Mucosa of stomach (tissue), 1 donor: Measurements from ENCODE around the gene FOXC2.

Experiments used
- H3K27me3 ChIP-seq: one replicate; pipeline ENCODE4 v1.7.0; 2013; ENCODE audit warnings: mild to moderate bottlenecking, low read length; ENCODE audit not compliant: control insufficient read depth, insufficient read depth
- H3K36me3 ChIP-seq: one replicate; pipeline ENCODE4 v1.7.0; 2013; ENCODE audit warnings: low read length; ENCODE audit not compliant: control insufficient read depth, insufficient read depth
- H3K4me1 ChIP-seq: one replicate; pipeline ENCODE4 v1.7.0; 2013; ENCODE audit warnings: mild to moderate bottlenecking, low read length; ENCODE audit not compliant: control insufficient read depth, insufficient read depth
- H3K4me3 ChIP-seq: one replicate; pipeline ENCODE4 v1.7.0; 2013; ENCODE audit warnings: low read length
- H3K9ac ChIP-seq: one replicate; pipeline ENCODE4 v1.7.0; 2013; ENCODE audit warnings: mild to moderate bottlenecking, low read length, moderate library complexity
- H3K9me3 ChIP-seq: one replicate; pipeline ENCODE4 v1.7.0; 2013; ENCODE audit warnings: mild to moderate bottlenecking, low read length, moderate library complexity; ENCODE audit not compliant: control insufficient read depth
- donor health status: Pancreatic carcinoma.

FOXC2 gene

DNA sequence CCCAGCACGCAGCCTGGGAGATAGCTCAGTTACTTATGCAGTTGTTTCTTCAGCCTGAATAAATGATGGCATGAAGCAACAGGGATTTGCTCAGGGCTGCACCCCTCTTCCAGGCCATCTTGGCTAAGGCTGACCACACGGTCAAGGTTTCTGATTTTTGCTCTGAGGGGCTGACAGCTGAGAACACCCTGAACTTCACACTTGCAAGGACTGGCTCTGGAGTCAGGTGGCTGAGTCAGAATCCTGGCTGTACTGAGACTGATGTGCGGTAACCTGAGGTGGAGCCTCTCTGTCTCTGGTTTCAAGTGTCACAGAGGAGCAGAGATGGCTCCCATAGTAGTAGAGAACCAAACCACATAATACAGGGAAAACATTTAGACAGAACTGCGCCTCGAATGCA, 16.3 kb upstream of the FOXC2 start:
- no peak overlapping the region for H3K4me3 ChIP-seq
- H3K9me3 ChIP-seq, result no peaks in the 10 kb centered on the region
- peaks cover under 1% of the 10 kb centered on the region for H3K4me1 ChIP-seq
- no peaks in the 10 kb centered on the region for H3K27me3 ChIP-seq
- no peak overlapping the region for H3K9ac ChIP-seq
- H3K36me3 ChIP-seq, result no peaks in the 10 kb centered on the region

DNA sequence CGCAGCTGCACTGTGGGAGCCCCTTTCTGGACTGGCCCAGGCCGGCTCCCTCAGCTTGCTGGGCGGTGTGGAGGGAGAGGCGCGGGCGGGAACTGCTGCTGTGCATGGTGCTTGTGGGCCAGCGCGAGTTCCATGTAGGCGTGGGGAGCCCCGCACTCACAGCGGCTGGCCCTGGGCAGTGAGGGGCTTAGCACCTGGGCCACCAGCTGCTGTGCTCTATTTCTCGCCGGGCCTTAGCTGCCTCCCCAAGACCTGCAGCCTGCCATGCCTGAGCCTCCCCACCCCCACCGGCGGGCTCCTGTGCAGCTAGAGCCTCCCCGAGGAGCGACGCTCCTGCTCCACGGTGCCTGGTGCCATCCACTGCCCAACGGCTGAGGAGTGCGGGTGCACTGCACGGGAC, 13.3 kb upstream of the FOXC2 start:
- Histone ChIP-seq H3K27me3 (no peaks in the 10 kb centered on the region), H3K9me3 (no peaks in the 10 kb centered on the region), H3K36me3 (no peaks in the 10 kb centered on the region), H3K9ac (no peak overlapping the region), H3K4me1 (peaks cover 4% of the 10 kb centered on the region), H3K4me3 (no peak overlapping the region)

DNA sequence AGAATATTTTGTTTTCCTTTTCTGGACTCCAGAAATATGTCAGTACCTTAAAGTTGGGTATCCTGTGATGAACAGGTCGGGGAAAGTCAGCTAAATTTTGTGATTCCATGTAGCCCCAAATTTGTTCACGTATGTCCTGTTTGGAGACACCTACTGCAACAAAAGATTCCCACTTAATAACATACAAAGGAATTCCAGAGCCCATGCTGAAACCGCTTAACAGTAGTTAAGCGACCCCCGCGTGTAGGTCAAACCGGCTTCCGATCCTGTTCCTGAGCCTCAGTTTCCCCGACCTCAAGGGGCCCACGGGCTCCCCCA, 12.1 kb upstream of the FOXC2 start:
- no peaks in the 10 kb centered on the region for H3K27me3 ChIP-seq
- peak overlapping the region; percentile 98 for H3K9ac ChIP-seq
- H3K4me1 ChIP-seq, result peaks cover 4% of the 10 kb centered on the region
- H3K4me3 ChIP-seq, result peak overlapping the region; percentile 82
- no peaks in the 10 kb centered on the region for H3K36me3 ChIP-seq
- no peaks in the 10 kb centered on the region for H3K9me3 ChIP-seq

DNA sequence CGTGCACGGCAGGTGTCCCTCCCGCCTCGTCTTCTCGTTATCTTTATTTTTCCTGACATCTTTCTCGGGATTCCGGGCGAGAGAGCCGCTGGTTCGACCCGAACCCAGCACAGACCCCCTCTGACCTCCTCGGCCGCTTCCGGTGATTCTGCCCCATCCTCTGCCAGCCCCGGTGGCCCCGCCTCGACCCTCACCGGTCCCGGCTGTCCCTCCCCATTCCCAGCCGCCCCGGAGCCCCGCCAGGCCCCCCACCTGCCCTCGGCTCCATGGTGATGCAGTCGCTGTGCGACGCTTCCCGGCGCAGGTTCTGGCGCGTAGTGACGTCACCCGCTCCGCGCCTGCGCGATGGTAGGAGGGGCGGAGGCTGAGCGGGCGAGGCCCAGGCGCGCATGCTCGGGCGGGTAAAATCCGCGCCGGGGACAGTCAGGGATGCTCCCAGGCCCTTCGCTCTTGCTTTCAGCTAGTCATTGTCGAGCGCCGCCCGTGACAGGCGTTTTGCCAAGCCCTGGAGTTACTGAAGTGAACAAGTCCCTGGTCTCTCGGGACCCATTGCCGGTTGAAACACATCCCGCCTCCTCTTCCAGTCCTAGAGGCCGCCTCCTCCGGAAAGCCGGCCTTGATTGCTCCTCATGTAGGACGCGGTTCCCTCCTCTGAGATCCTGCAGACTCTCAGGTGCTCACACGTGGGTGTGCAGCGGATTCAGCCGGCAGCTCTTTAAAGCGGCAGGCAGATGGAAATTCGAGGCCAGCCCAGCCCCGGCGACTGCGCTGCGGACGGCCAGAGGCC, 11.5 kb upstream of the FOXC2 start, which contains the start of gene MTHFSD:
Gene MTHFSD, minus strand, starts transcription at position 319 of the 787 bp plus-strand sequence. Its CDS starts 51 bp downstream, at position 268.
- Histone ChIP-seq H3K9ac (peak within 1 kb of the TSS; percentile 98), H3K9me3 (no peaks in the 10 kb centered on the region), H3K36me3 (no peaks in the 10 kb centered on the region), H3K4me3 (peak within 1 kb of the TSS; percentile 82), H3K27me3 (no peaks in the 10 kb centered on the region), H3K4me1 (peaks cover 4% of the 10 kb centered on the region)

DNA sequence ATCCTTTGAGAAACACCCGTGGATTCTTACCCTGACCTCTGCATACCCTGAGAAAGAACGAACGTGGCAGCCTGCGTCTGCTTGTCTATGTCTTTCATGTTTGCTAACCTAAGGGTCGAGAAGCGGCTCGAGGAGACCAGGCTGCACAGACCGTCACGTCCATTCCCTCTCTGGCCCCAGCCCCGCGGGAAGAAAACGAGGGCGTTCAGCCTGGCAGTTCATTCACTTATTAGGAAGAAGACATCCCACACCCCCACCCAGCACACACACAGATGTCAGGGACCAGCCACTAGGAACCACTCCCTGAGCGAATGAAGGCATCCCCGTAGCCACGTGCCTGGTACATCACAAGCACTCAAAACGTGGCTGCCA, 10.9 kb upstream of the FOXC2 start:
- H3K36me3 ChIP-seq, result no peaks in the 10 kb centered on the region
- H3K27me3 ChIP-seq, result no peaks in the 10 kb centered on the region

DNA sequence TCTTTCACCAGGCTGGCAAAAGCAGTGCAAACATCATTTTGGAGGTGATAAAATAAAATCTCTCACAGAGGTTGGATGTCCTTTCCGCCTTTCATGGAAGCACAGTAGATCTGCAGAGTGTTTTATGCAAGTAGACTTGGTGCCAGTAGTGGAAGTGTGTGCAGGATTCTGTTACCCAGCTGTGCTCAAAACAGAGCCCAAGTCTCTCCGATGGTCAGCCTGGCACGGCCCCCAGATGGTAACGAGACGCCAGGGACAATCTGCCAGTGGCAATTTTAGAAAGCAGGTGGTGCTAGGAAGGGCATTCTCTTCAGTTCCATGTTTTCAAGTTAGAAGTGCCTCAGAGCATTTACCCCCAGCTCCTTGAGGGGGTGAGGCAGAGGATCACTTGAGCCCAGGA, 10.1 kb upstream of the FOXC2 start:
- Histone ChIP-seq H3K9ac (no peak overlapping the region), H3K4me1 (peaks cover 4% of the 10 kb centered on the region), H3K9me3 (no peaks in the 10 kb centered on the region), H3K36me3 (no peaks in the 10 kb centered on the region), H3K27me3 (peaks cover 6% of the 10 kb centered on the region), H3K4me3 (no peak overlapping the region)

More for the DNA sequence above, 10.9 kb upstream of the FOXC2 start:
- Histone ChIP-seq H3K4me1 (peaks cover 4% of the 10 kb centered on the region), H3K4me3 (peak overlapping the region; percentile 82), H3K9ac (peak overlapping the region; percentile 98), H3K9me3 (no peaks in the 10 kb centered on the region)

DNA sequence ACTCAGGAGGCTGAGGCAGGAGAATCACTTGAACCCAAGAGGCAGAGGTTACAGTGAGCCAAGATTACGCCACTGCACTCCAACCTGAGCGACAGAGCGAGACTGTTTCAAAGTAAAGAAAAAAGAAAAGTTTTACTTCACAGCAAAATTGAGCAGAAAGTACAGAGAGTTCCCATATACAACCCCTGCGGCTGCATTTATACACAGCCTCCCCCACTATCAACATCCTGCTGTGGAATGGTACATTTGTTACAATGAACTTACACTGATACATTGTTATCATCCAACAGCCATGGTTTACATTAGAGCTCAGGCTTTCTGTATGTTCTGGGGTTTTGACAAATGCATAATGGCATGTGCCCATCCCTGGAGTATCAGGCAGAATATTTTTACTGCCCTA, 9.0 kb upstream of the FOXC2 start:
- Histone ChIP-seq H3K36me3 (no peaks in the 10 kb centered on the region), H3K4me3 (no peak overlapping the region), H3K9ac (no peak overlapping the region)

DNA sequence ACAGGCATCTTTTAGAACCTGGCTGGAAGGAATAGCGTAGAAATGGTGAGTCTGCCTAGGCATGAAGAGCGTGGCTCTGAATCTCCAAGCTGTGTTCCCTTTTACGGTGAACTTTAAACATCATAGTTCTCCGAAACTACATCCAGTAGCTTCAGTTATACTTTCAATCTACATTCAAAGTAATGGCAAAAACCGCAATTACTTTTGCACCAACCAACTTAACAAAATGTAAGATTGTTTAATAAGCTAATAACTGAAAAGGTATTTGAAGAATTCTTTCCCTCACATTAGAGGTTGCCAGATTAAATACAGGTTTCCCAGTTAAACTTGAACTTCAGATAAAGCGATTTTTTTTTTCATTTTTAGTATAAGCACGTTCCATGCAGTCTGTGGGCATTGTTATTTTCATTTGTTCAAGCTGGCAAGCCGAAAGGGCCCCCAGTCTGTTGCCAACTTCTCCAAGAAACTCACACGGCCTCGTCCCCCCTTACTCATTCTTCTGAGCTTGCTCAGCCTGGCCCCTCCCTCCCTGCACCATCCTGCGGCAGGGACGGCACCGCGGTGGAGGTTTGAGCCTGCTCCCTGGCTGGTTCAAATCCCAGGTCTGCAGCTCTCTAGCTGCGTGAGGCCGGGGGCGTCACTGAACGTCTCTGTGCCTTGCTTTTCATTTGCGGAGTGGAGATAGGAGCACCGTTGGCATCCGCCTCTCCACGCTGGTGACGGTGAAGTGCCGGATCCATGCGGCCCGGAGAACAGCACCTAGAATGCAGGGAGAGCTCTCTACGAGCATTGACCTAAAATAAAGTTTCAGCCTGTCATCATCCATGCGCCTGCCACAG, 8.1 kb upstream of the FOXC2 start:
- no peak overlapping the region for H3K4me3 ChIP-seq

More for the DNA sequence above, 9.0 kb upstream of the FOXC2 start:
- Histone ChIP-seq H3K9me3 (no peaks in the 10 kb centered on the region), H3K4me1 (peaks cover 4% of the 10 kb centered on the region), H3K27me3 (peaks cover 6% of the 10 kb centered on the region)

DNA sequence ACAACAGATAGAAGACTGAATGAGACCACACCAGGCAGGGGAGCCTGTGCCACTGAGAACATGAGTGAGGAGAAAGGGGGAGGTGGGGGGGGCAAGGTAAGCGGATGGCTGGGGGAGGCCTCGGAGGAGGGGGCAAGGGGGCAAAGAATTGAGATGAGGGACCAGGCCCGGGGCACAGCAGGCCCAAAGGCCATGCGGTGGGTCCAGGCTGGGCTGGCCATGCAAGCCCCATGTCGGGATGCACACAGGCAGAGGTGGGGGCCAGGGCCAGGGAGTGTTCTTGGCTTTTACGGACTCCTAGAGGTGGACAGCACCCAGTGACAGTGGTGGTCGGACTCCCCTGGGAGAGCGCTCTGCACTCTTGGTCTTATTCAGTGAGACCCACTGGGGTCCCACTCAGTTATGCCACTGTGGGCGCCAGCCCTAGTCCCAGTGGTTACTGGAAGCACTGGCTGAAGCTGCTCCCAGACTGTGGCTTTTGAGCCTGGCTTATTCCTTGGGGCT, 6.8 kb upstream of the FOXC2 start:
- Histone ChIP-seq H3K4me1 (peaks cover 4% of the 10 kb centered on the region), H3K27me3 (peaks cover 23% of the 10 kb centered on the region), H3K36me3 (no peaks in the 10 kb centered on the region)

More for the DNA sequence above, 8.1 kb upstream of the FOXC2 start:
- H3K4me1 ChIP-seq, result peaks cover 4% of the 10 kb centered on the region
- no peak overlapping the region for H3K9ac ChIP-seq
- no peaks in the 10 kb centered on the region for H3K36me3 ChIP-seq
- H3K9me3 ChIP-seq, result no peaks in the 10 kb centered on the region
- peaks cover 12% of the 10 kb centered on the region for H3K27me3 ChIP-seq

DNA sequence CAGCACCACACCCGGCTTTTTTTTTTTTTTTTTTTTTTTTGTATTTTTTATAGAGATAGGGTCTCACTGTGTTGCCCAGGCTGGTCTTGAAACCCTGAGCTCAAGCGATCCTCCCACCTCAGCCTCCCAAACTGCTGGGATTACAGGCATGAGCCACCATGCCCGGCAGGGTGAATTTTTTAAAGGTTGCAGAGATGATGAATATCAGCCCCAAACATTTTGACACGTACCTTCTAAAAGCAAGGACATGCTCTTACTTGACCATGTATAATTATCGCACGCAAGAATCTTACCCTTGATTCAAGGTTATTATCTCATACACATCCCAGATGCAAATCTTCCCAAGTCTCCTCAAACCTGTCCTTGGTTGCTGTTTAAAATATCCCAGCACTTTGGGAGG, 4.3 kb upstream of the FOXC2 start:
- no peaks in the 10 kb centered on the region for H3K9me3 ChIP-seq
- H3K4me1 ChIP-seq, result no peaks in the 10 kb centered on the region
- no peaks in the 10 kb centered on the region for H3K36me3 ChIP-seq
- H3K27me3 ChIP-seq, result peaks cover 45% of the 10 kb centered on the region
- no peak overlapping the region for H3K4me3 ChIP-seq
- no peak overlapping the region for H3K9ac ChIP-seq

More for the DNA sequence above, 6.8 kb upstream of the FOXC2 start:
- Histone ChIP-seq H3K4me3 (no peak overlapping the region), H3K9me3 (no peaks in the 10 kb centered on the region), H3K9ac (no peak overlapping the region)

DNA sequence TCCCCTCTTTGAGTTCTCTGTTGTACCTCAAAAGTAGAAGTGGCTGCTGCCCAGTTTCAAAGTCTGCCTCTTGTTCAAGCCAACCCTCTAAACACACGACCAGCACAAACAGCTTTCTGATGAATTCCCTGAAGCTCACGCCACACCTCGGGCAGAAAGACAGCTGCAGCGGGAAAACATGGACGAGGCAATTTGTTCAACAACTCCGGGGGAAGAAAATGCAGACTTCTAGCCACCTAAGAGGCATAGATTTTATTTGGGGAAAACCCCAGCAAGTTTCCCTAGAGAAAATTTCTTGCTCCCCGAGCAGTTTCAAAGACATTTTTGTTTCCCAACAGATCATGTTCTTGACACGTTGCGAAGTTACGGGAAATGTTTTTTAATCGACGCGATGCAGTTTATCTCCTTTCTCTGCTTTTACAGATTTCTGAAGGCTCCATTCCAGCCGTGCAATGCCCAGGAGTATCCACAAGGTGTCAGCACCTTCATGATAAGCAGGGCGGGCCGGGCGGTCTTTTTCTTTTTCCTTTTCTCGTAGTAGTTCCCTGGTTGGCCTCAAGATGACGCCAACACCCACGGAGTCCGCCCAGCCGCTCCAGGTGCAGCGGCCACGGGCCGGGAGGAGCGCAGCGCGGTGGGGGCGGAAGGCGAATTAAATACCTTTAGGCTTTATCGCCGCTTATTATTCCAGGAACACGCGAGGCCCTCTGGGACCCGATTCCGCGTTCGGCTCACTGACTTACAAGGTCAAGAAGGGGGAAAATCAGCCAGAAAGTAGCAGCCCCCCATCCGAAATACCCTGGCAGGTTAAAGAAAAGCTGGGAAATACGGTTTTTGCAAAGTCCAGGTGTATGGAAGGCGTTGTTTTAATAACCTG, 2.9 kb upstream of the FOXC2 start:
- H3K27me3 ChIP-seq, result peaks cover 56% of the 10 kb centered on the region
- H3K9ac ChIP-seq, result no peak overlapping the region
- H3K4me3 ChIP-seq, result no peak overlapping the region
- no peaks in the 10 kb centered on the region for H3K4me1 ChIP-seq
- H3K9me3 ChIP-seq, result no peaks in the 10 kb centered on the region
- no peaks in the 10 kb centered on the region for H3K36me3 ChIP-seq
